HepG2 (cell line): Measurements from ENCODE around the gene LYPD4. TPM values are rescaled to one million over a fixed set of nuclear protein-coding genes. Genes with fewer than 3 reads are reported as not detected.

Experiments used
- ELF3 ChIP-seq: IDR thresholded peaks from 2 replicates; pipeline ENCODE4 v1.6.1; 2016; ENCODE audit warnings: missing genetic modification reagents, missing compliant biosample characterization
- GPN1 ChIP-seq: sonication (generic); formaldehyde crosslinking; IDR thresholded peaks from 2 replicates; pipeline ENCODE4 v1.5.1; 2020; ENCODE audit warnings: missing genetic modification reagents, borderline replicate concordance
- IRX3 ChIP-seq: sonication (generic); formaldehyde crosslinking; IDR thresholded peaks from 2 replicates; pipeline ENCODE4 v1.8.1; 2023; ENCODE audit warnings: mild to moderate bottlenecking, low read depth, missing genetic modification reagents, borderline replicate concordance
- NFE2L1 ChIP-seq: sonication (generic); formaldehyde crosslinking; IDR thresholded peaks from 2 replicates; pipeline ENCODE4 v1.4.0; 2020; ENCODE audit warnings: missing genetic modification reagents, mild to moderate bottlenecking, borderline replicate concordance
- NFRKB ChIP-seq: fragments of 450-650 bp; IDR thresholded peaks from 2 replicates; pipeline ENCODE4 v1.6.1; 2017
- POGZ ChIP-seq: sonication (generic); formaldehyde crosslinking; IDR thresholded peaks from 2 replicates; pipeline ENCODE4 v1.4.0; 2020; ENCODE audit warnings: mild to moderate bottlenecking, missing genetic modification reagents
- RORA ChIP-seq: sonication (generic); formaldehyde crosslinking; IDR thresholded peaks from 2 replicates; pipeline ENCODE4 v1.5.0; 2020; ENCODE audit warnings: mild to moderate bottlenecking, missing genetic modification reagents, moderate library complexity
- SMAD3 ChIP-seq: sonication (generic); formaldehyde crosslinking; IDR thresholded peaks from 2 replicates; pipeline ENCODE4 v1.4.0; 2020; ENCODE audit warnings: missing genetic modification reagents
- SNAPC4 ChIP-seq: sonication (generic); formaldehyde crosslinking; IDR thresholded peaks from 2 replicates; pipeline ENCODE4 v1.4.0; 2020; ENCODE audit warnings: mild to moderate bottlenecking, missing genetic modification reagents
- ZBTB4 ChIP-seq: sonication (generic); formaldehyde crosslinking; IDR thresholded peaks from 2 replicates; pipeline ENCODE4 v1.4.0; 2020; ENCODE audit warnings: missing genetic modification reagents, mild to moderate bottlenecking, borderline replicate concordance
- ZBTB43 ChIP-seq: sonication (generic); formaldehyde crosslinking; conservative IDR thresholded peaks from 2 replicates; pipeline ENCODE4 v1.4.0; 2020; ENCODE audit warnings: missing genetic modification reagents
- ZNF264 ChIP-seq: sonication (generic); formaldehyde crosslinking; IDR thresholded peaks from 2 replicates; pipeline ENCODE4 v1.4.0; 2020; ENCODE audit warnings: missing genetic modification reagents
- ZNF33B ChIP-seq: sonication (generic); formaldehyde crosslinking; IDR thresholded peaks from 2 replicates; pipeline ENCODE4 v1.5.1; 2020; ENCODE audit warnings: mild to moderate bottlenecking, missing genetic modification reagents
- ZNF770 ChIP-seq: sonication (generic); formaldehyde crosslinking; IDR thresholded peaks from 2 replicates; pipeline ENCODE4 v1.5.0; 2020; ENCODE audit warnings: mild to moderate bottlenecking, missing genetic modification reagents
- ZNF788 ChIP-seq: sonication (generic); formaldehyde crosslinking; IDR thresholded peaks from 2 replicates; pipeline ENCODE4 v1.5.0; 2020; ENCODE audit warnings: mild to moderate bottlenecking, missing genetic modification reagents, borderline replicate concordance
- polyA plus RNA-seq, 8 experiments: library from polyadenylated mRNA; depleted of rRNA in 3 of 8; stranded (reverse) in 7 of 8; unstranded in 1 of 8; fragments of >200 nt; fragmentation: Illumina TruSeq in 4 of 8; extraction: Trizol in 4 of 8; gene quantifications; 2 replicates each; pipeline versions ENCODE4 v1.2.1 to v1.2.3, GENCODE V29; 2011 to 2016; ENCODE audit warnings: low read depth in 4 of 8, missing spikeins in 1 of 8, mixed read lengths in 1 of 8; ENCODE audit not compliant: insufficient read depth in 1 of 8
- total RNA-seq, 5 experiments: library from RNA; depleted of rRNA; stranded (reverse); fragments of >200 nt; fragmentation: Illumina TruSeq; extraction: Trizol; gene quantifications; 2 replicates each; pipeline ENCODE4 v1.2.3, GENCODE V29; 2016; ENCODE audit warnings: low read depth in 1 of 5

LYPD4 gene
- total and polyA plus RNA-seq, 2 of the 13 experiments (the other 11 are each of a cell fraction or from before 2014, with no cell fraction given), result not detected

- TF ChIP-seq ZBTB43 (CRISPR knock-in tag) (no peak), SNAPC4 (peak; percentile 79; the same call in 1 of the 2 replicates), IRX3 (no peak), ZNF33B (CRISPR knock-in tag) (no peak), RORA (no peak), POGZ (CRISPR knock-in tag) (peak; percentile 41; the same call in 1 of the 2 replicates), ZNF788 (peak; percentile 88), GPN1 (CRISPR knock-in tag) (no peak), SMAD3 (CRISPR knock-in tag) (peak; percentile 89), ZNF264 (CRISPR knock-in tag) (peak; percentile 74), NFE2L1 (CRISPR knock-in tag) (no peak), ELF3 (CRISPR knock-in tag) (peak; percentile 97), ZNF770 (peak; percentile 67; the same call in 1 of the 2 replicates), NFRKB (no peak), ZBTB4 (CRISPR knock-in tag) (0 out of 2 replicates have a peak, but pooled peaks have one; percentile 27)
Observed at GRCh38 chr19:41883821-41884733, 39.6 kb upstream of the LYPD4 start (continued).
